Lower leg skin (tissue), 4 donors: ENCODE results near the gene CERS5. TPM values are rescaled to one million over a fixed set of nuclear protein-coding genes. Genes with fewer than 3 reads are reported as not detected.

Source experiments
- total RNA-seq, 4 donors: library from RNA; depleted of rRNA; stranded (reverse); fragments of >200 nt; gene quantifications; one replicate each; pipeline ENCODE4 v1.1.0, GENCODE V29; 2016

CERS5 gene
- total RNA-seq, 4 donors from 2014 or later: 31.8 to 34.5 (median 32.5) TPM

Other genes with a start within 250 kb of the CERS5 start
- under 1 TPM in 1 of 4 donors, not detected in 3; 0.36 TPM for gene AQP2, start 216.6 kb downstream of the CERS5 start, total RNA-seq
- 100 to 1,000 TPM in 3 of 4 donors, 10 to 100 TPM in 1; 48.4 to 332 (median 203) TPM for gene AQP5, start 205.5 kb downstream of the CERS5 start, total RNA-seq
- gene AQP6, start 194.4 kb downstream of the CERS5 start, total RNA-seq: under 1 TPM in 2 of 4 donors, not detected in 2; 0.10 to 0.20 TPM
- 10 to 100 TPM; 11.6 to 16.8 (median 15.9) TPM for gene RACGAP1, start 141.9 kb downstream of the CERS5 start, total RNA-seq
- 1 to 10 TPM in 1 of 4 donors, under 1 TPM in 3; 0.25 to 1.4 (median 0.42) TPM for gene ASIC1, start 109.8 kb downstream of the CERS5 start, total RNA-seq
- gene SMARCD1, start 82.0 kb downstream of the CERS5 start, total RNA-seq: 10 to 100 TPM; 32.0 to 77.2 (median 45.1) TPM
- gene GPD1, start 63.4 kb downstream of the CERS5 start, total RNA-seq: 10 to 100 TPM; 29.9 to 38.8 (median 36.7) TPM
- gene COX14, start 55.1 kb downstream of the CERS5 start, total RNA-seq: 10 to 100 TPM; 29.0 to 52.1 (median 36.8) TPM
- gene LIMA1, start 116.2 kb upstream of the CERS5 start, total RNA-seq: 10 to 100 TPM; 47.2 to 62.1 (median 54.5) TPM
- not detected for gene FAM186A, start 229.2 kb upstream of the CERS5 start, total RNA-seq
- 10 to 100 TPM; 15.2 to 21.7 (median 18.9) TPM for gene LARP4, start 233.5 kb upstream of the CERS5 start, total RNA-seq